Esophagus muscularis mucosa (tissue), 4 donors: ENCODE results near the gene ASMT. TPM values are rescaled to one million over a fixed set of nuclear protein-coding genes. Genes with fewer than 3 reads are reported as not detected.

ENCODE experiments used
- DNase-seq: peaks from one replicate; pipeline ENCODE4 v3.0.0-alpha.2; 2017; ENCODE audit errors: extremely low spot score
- H3K27ac ChIP-seq, 4 donors: fragments of 200-600 bp; sonication (generic); replicated peaks in 1 of 4; 1 replicate in 3 of 4; 2 replicates in 1 of 4; pipeline ENCODE4 v1.5.1; 2016 to 2019; ENCODE audit warnings: mild to moderate bottlenecking in 1 of 4
- H3K27me3 ChIP-seq, 4 donors: fragments of 200-600 bp; sonication (generic); one replicate each; pipeline versions ENCODE4 v1.5.1 to v1.6.0; 2016 to 2019
- H3K36me3 ChIP-seq, 4 donors: fragments of 200-600 bp; sonication (generic); one replicate each; pipeline ENCODE4 v1.5.1; 2016 to 2019
- H3K4me1 ChIP-seq, 4 donors: fragments of 200-600 bp; sonication (generic); one replicate each; pipeline ENCODE4 v1.5.1; 2016 to 2019
- H3K4me3 ChIP-seq, 4 donors: fragments of 200-600 bp; sonication (generic); 1 replicate in 2 of 4; 2 replicates in 2 of 4; pipeline ENCODE4 v1.5.1; 2016 to 2019; ENCODE audit warnings: mild to moderate bottlenecking in 4 of 4, moderate library complexity in 1 of 4
- H3K9me3 ChIP-seq, 4 donors: fragments of 200-600 bp; sonication (generic); 1 replicate in 3 of 4; 2 replicates in 1 of 4; pipeline ENCODE4 v1.5.1; 2016 to 2019
- CTCF ChIP-seq, 3 experiments: fragments of 200-600 bp in 2 of 3; fragments of 450-650 bp in 1 of 3; sonication (generic) in 2 of 3; IDR thresholded peaks; one replicate each; pipeline ENCODE4 v1.5.1; 2017 to 2019; ENCODE audit warnings: antibody characterized with exemption in 3 of 3, mild to moderate bottlenecking in 2 of 3, moderate library complexity in 1 of 3
- EP300 ChIP-seq: sonication (generic); formaldehyde crosslinking; IDR thresholded peaks from one replicate; pipeline ENCODE4 v1.6.1; 2017; ENCODE audit warnings: antibody characterized with exemption
- POLR2A ChIP-seq: fragments of 450-650 bp; IDR thresholded peaks from one replicate; pipeline ENCODE4 v1.6.1; 2017; ENCODE audit warnings: antibody characterized with exemption, moderate library complexity, mild to moderate bottlenecking, low read depth
- POLR2AphosphoS5 ChIP-seq, 2 donors: sonication (generic); formaldehyde crosslinking; IDR thresholded peaks; one replicate each; pipeline ENCODE4 v1.6.1; 2017; ENCODE audit warnings: antibody characterized with exemption in 2 of 2
- WGBS: methylation state at CpG from one replicate; pipeline ENCODE4 v1.1.5; 2018; 5-methylcytosine and 5-hydroxymethylcytosine counted together
- intact Hi-C: fragments of 100-400 bp; cut with DNase I; formaldehyde crosslinking; loops from one replicate; pipeline ENCODE4 v1.15.1; 2023
- total RNA-seq, 4 donors: library from RNA; depleted of rRNA; stranded (reverse); fragments of >200 nt; gene quantifications; one replicate each; pipeline versions ENCODE4 v1.1.0 to v1.2.1, GENCODE V29; 2016

The ASMT gene
- total RNA-seq, 4 donors from 2014 or later, result 0.32 TPM; not detected in 3

DNA sequence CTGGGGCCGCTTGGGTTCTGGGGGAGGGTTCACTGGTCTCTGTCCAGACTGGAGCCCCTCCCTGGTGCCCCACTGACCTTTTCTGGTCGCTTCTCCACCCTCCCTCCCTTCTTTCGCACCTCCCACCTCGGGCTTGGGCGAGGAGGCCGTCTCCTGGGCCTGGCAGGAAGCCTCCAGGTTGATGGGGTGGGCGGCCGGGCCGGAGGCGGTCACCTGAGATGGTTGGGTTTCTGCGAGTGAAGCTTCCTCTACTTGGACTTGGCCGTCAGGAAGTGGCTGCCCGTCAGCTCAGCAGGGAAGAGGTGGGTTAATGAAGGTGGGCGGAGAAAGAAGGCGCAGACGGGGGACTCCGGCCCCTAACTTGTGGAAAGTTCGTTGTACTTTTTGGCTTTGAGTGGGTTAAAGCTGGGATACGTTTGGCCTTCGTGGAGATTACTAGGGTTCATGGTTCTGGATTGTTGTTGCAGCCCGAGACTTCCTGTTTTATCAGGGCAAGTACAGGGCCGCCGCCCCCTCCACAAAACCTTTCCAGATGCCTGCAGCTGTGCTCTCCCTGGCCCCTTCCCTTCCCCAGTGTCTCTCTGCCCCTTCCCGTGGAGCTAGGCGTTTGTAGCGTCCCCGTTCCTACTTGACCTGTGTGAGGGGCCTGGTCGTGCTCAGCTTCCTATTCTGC, 22.3 kb upstream of the ASMT start:
- WGBS, result 1% methylated on average over 15 of the region's 28 CpGs
- Histone ChIP-seq H3K4me1 (peaks cover 14 to 40% (median 30%) of the 10 kb centered on the region in 4 donors), H3K36me3 (peaks cover 30 to 43% (median 41%) of the 10 kb centered on the region in 4 donors), H3K27ac (peak overlapping the region; percentile 83 to 93 (median 87)), H3K9me3 (no peaks in the 10 kb centered on the region), H3K4me3 (peak overlapping the region; percentile 72 to 95 (median 91)), H3K27me3 (no peaks in the 10 kb centered on the region)
- intact Hi-C loops, result loop anchor here (5.0 to 10.0 kb wide), 2 partner anchors 140 to 902 kb away; partner anchors contain the start of gene ASMTL
- TF ChIP-seq EP300 (no peak), CTCF (IDR thresholded peaks at IDR 0.05) (no peak), POLR2AphosphoS5 (IDR thresholded peaks at IDR 0.05) (no peak), POLR2A (no peak)
- no peak for DNase-seq

DNA sequence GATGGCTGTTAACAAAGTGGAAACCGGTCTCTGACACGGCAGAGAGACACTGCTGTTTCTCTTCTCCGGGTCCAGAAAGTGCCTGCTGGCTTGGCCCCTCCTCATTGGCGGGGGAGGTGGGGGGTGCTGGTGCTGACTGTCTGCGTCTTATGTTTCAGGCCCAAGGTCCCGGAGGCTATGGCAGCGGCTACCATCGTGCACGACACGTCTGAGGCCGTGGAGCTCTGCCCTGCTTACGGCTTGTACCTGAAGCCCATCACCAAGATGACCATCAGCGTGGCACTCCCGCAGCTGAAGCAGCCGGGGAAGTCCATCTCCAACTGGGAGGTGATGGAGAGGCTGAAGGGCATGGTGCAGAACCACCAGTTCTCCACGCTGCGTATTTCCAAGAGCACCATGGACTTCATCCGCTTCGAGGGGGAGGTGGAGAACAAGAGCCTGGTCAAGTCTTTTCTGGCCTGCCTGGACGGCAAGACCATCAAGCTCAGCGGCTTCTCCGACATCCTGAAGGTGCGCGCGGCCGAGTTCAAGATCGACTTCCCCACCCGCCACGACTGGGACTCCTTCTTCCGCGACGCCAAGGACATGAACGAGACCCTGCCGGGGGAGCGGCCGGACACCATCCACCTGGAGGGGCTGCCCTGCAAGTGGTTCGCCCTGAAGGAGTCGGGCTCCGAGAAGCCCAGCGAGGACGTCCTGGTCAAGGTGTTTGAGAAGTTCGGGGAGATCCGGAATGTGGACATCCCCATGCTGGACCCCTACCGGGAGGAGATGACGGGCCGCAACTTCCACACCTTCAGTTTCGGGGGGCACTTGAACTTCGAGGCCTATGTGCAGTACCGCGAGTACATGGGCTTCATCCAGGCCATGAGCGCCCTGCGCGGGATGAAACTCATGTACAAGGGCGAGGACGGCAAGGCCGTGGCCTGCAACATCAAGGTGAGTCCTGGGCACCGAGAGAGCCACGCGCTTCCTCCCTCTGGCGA, 21.3 kb upstream of the ASMT start:
- Histone ChIP-seq H3K4me1 (peaks cover 14 to 40% (median 30%) of the 10 kb centered on the region in 4 donors), H3K9me3 (no peaks in the 10 kb centered on the region), H3K27me3 (no peaks in the 10 kb centered on the region), H3K36me3 (peaks cover 35 to 52% (median 51%) of the 10 kb centered on the region in 4 donors), H3K27ac (no peak overlapping the region), H3K4me3 (peak overlapping the region; percentile 72 to 95 (median 91))
- intact Hi-C loops, result loop anchor here (5.0 to 10.0 kb wide), 2 partner anchors 141 to 901 kb away; partner anchors contain the start of gene ASMTL
- no peak for DNase-seq
- TF ChIP-seq POLR2AphosphoS5 (IDR thresholded peaks at IDR 0.05) (no peak), EP300 (no peak), POLR2A (no peak), CTCF (IDR thresholded peaks at IDR 0.05) (no peak)
- WGBS, result 90% methylated on average over 20 of the region's 60 CpGs

- 95% methylated on average over 17 of the region's 17 CpGs for WGBS
- no peaks in the 10 kb centered on the region for H3K9me3 ChIP-seq
- peaks cover 56 to 73% (median 72%) of the 10 kb centered on the region in 4 donors for H3K36me3 ChIP-seq
- TF ChIP-seq CTCF (IDR thresholded peaks at IDR 0.05), result no peak
- no peak for TF ChIP-seq POLR2AphosphoS5 (IDR thresholded peaks at IDR 0.05)
- TF ChIP-seq POLR2A, result no peak
- no peak for TF ChIP-seq EP300
- DNase-seq, result no peak
- no peak overlapping the region for H3K4me3 ChIP-seq
- no peaks in the 10 kb centered on the region for H3K27me3 ChIP-seq
- no peak overlapping the region for H3K27ac ChIP-seq
- H3K4me1 ChIP-seq, result peaks cover 14 to 40% (median 30%) of the 10 kb centered on the region in 4 donors
- intact Hi-C loops, result loop anchor here (10.0 kb wide), 1 partner anchor 899 kb away; no protein-coding TSS in a partner anchor
Observed at GRCh38 chrX:1595711-1596060, 19.2 kb upstream of the ASMT start.

DNA sequence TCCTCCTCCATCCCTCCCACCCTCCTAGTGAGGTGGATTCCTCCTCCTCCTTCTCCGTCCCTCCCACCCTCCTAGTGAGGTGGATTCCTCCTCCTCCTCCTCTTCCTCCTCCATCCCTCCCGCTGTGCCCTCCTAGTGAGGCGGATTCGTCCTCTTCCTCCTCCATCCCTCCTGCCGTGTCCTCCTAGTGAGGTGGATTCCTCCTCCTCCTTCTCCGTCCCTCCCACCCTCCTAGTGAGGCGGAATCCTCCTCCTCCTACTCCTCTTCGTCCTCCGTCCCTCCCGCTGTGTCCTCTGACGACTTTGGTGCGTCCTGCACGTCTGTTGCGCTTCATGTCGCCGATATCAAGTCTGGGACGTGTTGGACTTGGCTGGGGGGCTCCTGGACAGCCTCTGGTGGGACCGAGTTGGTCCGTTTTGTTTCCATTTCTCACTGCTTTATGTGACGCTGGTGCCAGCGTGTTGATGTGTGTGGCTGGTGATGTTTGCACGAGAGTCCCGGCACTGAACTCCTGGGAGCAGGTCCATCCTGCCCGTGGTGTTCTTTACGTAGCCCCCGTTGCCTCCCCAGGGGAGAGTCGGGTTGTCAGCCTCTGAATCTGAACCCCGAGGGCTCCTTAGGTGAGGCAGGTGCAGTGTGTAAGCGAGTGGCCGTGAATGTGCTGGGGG, 18.0 kb upstream of the ASMT start:
- Histone ChIP-seq H3K27ac (no peak overlapping the region), H3K36me3 (peaks cover 67 to 85% (median 83%) of the 10 kb centered on the region in 4 donors), H3K27me3 (no peaks in the 10 kb centered on the region), H3K9me3 (no peaks in the 10 kb centered on the region), H3K4me3 (no peak overlapping the region), H3K4me1 (peaks cover 14 to 37% (median 30%) of the 10 kb centered on the region in 4 donors)
- no peak for TF ChIP-seq POLR2AphosphoS5 (IDR thresholded peaks at IDR 0.05)
- no peak for TF ChIP-seq EP300
- no peak for TF ChIP-seq POLR2A
- TF ChIP-seq CTCF (IDR thresholded peaks at IDR 0.05), result no peak
- no peak for DNase-seq
- intact Hi-C loops, result loop anchor here (10.0 kb wide), 1 partner anchor 898 kb away; no protein-coding TSS in a partner anchor
- 86% methylated on average over 26 of the region's 30 CpGs for WGBS
